Choroid plexus epithelial cell (primary cell): ENCODE measurements around the gene MORC4.

Experiments
- DNase-seq: peaks from one replicate; pipeline ENCODE4 v3.0.0-alpha.2; 2010; ENCODE audit warnings: low read depth
- H3K4me3 ChIP-seq: 2 replicates; pipeline ENCODE4 v1.5.1; 2011; ENCODE audit warnings: low read depth, mild to moderate bottlenecking, control low read depth, low read length, moderate library complexity
- CTCF ChIP-seq: conservative IDR thresholded peaks from 2 replicates; pipeline ENCODE4 v1.5.1; 2011; ENCODE audit warnings: low read depth, mild to moderate bottlenecking, control low read depth, inconsistent platforms, low read length, moderate library complexity

The MORC4 gene

GRCh38 chrX:106917830-106918500 is 82.0 kb downstream of the MORC4 start:
- no peak overlapping the region for H3K4me3 ChIP-seq
- no peak for TF ChIP-seq CTCF
- DNase-seq, result peak; percentile 70

GRCh38 chrX:106912864-106913263 is 87.1 kb downstream of the MORC4 start:
- no peak for TF ChIP-seq CTCF
- no peak overlapping the region for H3K4me3 ChIP-seq
- DNase-seq, result peak; percentile 43

GRCh38 chrX:106906361-106906760 is 93.7 kb downstream of the MORC4 start:
- DNase-seq, result no peak
- TF ChIP-seq CTCF, result no peak
- H3K4me3 ChIP-seq, result no peak overlapping the region

GRCh38 chrX:106905064-106905708 is 94.8 kb downstream of the MORC4 start:
- DNase-seq, result no peak
- H3K4me3 ChIP-seq, result no peak overlapping the region
- TF ChIP-seq CTCF, result no peak

- TF ChIP-seq CTCF, result no peak
- no peak for DNase-seq
- H3K4me3 ChIP-seq, result no peak overlapping the region
Observed at GRCh38 chrX:106903856-106904528, 96.0 kb downstream of the MORC4 start.

GRCh38 chrX:106903291-106903824 is 96.7 kb downstream of the MORC4 start, which contains the start of gene RIPPLY1:
RIPPLY1 (minus strand) TSS chrX:106903341; CDS start chrX:106903287, 54 bp downstream.
- no peak for DNase-seq
- H3K4me3 ChIP-seq, result no peak within 1 kb of the TSS
- TF ChIP-seq CTCF, result no peak
